ENCODE data around the gene KCNMA1.
"Not testable (repeated sequence)": the region's sequence is repeated elsewhere in the genome, so short reads cannot be mapped to it uniquely, and the experiment has no call there.

KCNMA1 gene

DNA sequence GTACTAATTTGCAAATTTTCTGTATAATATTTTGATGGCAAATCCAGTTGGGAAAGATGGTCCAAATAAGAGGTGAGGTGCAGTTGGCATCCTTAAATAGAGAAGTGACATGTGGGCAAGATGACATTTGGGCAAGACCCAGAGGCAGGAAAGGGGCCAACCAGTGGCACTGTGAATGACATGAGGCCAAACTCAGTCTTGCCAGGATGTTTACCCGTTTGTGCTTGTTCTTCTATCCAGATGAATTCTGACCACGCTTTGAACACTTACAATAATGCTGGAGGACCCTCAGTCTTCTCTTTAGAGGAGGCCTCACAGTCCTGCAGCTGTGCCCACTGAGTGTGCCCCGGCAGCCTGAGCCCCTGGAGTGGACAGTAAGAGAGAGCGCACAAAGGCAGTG is 45.1 kb downstream of the KCNMA1 start:
- no peak for TF ChIP-seq Cebpa-rat (IDR thresholded peaks at IDR 0.05)
- peaks cover 7% of the 10 kb centered on the region; the same call in 1 of the 2 replicates for H3K9me3 ChIP-seq
- H3K4me3 ChIP-seq: no peak overlapping the region
- H3K4me1 ChIP-seq: peaks cover 34% of the 10 kb centered on the region
- no peaks in the 10 kb centered on the region for H3K36me3 ChIP-seq
- H3K4me2 ChIP-seq: 0 out of 2 replicates have a peak overlapping the region, but pooled peaks have one; percentile 4
- no peaks in the 10 kb centered on the region for H4K20me1 ChIP-seq
- H3K27ac ChIP-seq: no peak overlapping the region
- no peaks in the 10 kb centered on the region for H3K27me3 ChIP-seq
- H3K9ac ChIP-seq: no peak overlapping the region

DNA sequence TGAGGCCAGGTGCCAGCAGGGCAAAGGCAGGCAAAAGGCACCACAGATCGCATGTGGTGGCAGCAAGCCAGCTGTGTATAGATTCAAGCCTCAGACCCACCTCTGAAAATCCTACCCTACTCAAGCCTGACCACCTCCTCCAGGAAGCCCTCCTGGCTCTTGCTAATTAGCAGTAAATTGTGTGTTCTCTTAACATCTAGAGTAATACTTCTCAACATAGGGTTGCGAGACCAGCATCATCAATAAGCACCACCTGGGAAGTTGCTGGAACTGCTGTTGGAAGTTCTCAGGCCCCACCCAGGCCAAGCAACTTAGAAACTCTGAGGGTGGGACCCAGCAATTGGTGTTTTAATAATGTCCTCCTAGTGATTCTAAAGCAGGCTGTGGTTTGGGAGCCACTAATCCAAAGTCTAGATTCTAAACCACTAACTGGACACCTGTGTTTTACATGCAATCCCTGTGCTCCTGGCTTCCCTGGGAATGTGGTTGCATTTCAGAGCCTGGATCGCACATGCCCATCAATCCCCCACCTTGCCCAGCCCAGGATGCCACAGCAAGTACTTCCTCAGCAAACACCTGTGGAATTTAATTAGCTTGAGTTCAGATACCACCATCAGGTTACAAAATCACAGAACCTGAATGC is 46.2 kb downstream of the KCNMA1 start:
- Histone ChIP-seq H3K27ac (no peak overlapping the region), H3K4me2 (no peak overlapping the region), H3K4me3 (no peak overlapping the region), H3K27me3 (no peaks in the 10 kb centered on the region), H3K36me3 (no peaks in the 10 kb centered on the region), H3K4me1 (peaks cover 34% of the 10 kb centered on the region), H3K9ac (no peak overlapping the region), H3K9me3 (peaks cover 7% of the 10 kb centered on the region; the same call in 1 of the 2 replicates), H4K20me1 (no peaks in the 10 kb centered on the region)
- no peak for TF ChIP-seq Cebpa-rat (IDR thresholded peaks at IDR 0.05)

DNA sequence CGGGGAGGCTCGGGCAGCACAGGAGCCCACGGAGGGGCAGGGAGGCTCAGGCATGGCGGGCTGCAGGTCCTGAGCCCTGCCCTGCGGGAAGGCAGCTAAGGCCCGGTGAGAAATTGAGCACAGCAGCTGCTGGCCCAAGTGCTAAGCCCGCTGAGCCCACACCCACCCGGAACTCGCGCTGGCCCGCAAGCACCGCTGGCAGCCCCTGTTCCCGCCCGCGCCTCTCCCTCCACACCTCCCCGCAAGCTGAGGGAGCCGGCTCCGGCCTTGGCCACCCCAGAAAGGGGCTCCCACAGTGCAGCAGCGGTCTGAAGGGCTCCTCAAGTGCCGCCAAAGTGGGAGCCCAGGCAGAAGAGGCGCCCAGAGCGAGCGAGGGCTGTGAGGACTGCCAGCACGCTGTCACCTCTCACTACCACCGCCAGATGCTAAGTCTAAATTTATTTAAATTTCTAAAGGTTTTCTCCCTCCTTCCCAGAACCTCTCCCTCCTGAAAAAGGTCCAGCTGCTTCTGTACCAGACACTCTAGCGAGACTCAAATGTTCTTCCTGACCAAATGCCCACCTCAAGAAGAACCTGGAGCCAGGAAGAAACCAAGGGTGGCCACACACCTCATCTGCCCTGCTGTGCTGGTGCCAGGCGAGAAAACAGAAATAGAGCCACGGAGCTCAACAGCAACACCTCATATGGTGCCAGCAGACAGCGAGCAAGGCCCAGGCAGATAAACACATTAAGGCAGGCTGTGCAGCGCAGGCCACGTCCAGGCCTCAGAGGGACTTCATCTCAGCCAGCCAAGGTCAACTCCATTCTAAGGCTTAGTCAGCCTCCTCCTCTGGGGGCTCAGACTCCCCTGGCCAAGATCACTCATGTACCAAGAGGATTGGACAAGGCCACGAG is 47.0 kb downstream of the KCNMA1 start:
- no peak overlapping the region for H3K27ac ChIP-seq
- H3K36me3 ChIP-seq: no peaks in the 10 kb centered on the region
- H3K9ac ChIP-seq: no peak overlapping the region
- H3K27me3 ChIP-seq: no peaks in the 10 kb centered on the region
- no peak overlapping the region for H3K4me3 ChIP-seq
- peaks cover 32% of the 10 kb centered on the region for H3K4me1 ChIP-seq
- TF ChIP-seq Cebpa-rat (IDR thresholded peaks at IDR 0.05): no peak
- no peak overlapping the region for H3K4me2 ChIP-seq
- no peaks in the 10 kb centered on the region for H4K20me1 ChIP-seq
- H3K9me3 ChIP-seq: peaks cover 7% of the 10 kb centered on the region; the same call in 1 of the 2 replicates

DNA sequence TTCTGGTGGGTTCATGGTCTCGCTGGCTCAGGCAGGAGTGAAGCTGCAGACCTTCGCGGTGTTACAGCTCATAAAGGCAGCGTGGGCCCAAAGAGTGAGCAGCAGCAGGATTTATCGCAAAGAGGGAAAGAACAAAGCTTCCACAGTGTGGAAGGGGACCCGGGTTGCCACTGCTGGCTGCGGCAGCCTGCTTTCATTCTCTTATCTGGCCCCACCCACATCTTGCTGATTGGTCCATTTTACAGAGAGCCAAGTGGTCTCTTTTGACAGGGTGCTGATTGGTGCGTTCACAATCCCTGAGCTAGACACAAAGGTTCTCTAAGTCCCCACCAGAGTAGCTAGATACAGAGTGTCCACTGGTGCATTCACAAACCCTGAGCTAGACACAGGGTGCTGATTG is 47.9 kb downstream of the KCNMA1 start:
- not testable (repeated sequence) for H3K4me2 ChIP-seq, H3K9ac ChIP-seq, H4K20me1 ChIP-seq, H3K4me3 ChIP-seq, H3K27ac ChIP-seq, H3K36me3 ChIP-seq, H3K9me3 ChIP-seq, H3K27me3 ChIP-seq
- peaks cover 24% of the 10 kb centered on the region for H3K4me1 ChIP-seq

DNA sequence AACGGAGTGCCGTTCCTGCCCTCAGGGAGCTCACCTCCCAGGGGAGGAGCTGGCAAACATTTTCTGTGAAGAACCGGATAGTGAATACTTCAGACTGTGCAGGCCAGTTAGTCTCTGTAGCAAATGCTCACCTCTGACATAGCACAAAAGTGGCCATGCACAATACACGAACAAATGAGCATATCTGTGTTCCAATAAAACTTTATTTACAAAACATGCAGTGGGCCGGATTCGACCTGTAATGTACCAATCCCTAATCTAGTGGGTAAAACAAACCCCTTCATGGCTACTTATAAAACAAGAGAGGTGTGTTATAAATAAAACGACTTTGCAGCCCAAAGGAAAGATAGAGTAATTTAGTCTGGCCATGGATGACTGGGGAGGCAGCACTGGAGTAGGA is 48.7 kb downstream of the KCNMA1 start:
- H3K27me3 ChIP-seq: no peaks in the 10 kb centered on the region
- H3K9ac ChIP-seq: no peak overlapping the region
- no peak overlapping the region for H3K4me3 ChIP-seq
- peaks cover 15% of the 10 kb centered on the region for H3K4me1 ChIP-seq
- no peak overlapping the region for H3K27ac ChIP-seq
- no peak overlapping the region for H3K4me2 ChIP-seq
- no peak for TF ChIP-seq Cebpa-rat (IDR thresholded peaks at IDR 0.05)
- peaks cover 7% of the 10 kb centered on the region; the same call in 1 of the 2 replicates for H3K9me3 ChIP-seq
- no peaks in the 10 kb centered on the region for H4K20me1 ChIP-seq
- H3K36me3 ChIP-seq: no peaks in the 10 kb centered on the region

DNA sequence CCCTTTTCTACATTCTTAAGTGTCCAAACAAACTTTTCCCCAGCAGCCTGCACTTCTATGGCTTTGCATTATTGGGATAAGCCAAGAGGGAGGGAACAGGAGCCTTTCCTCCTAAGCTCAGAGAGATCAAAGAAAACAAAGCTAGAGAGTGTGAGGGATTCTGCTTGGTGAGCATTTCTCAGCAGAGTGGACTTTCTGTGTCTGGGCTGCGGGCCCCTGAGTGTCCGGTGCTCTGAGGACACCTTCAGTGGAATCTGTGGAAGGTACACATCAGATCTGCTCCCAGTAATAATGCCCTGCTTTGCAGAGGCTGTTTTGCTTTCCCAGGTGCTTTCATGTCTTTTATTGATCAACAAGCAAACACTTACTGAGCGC is 50.2 kb downstream of the KCNMA1 start:
- TF ChIP-seq Cebpa-rat (IDR thresholded peaks at IDR 0.05): no peak
- Histone ChIP-seq H3K9ac (no peak overlapping the region), H3K27me3 (no peaks in the 10 kb centered on the region), H3K36me3 (no peaks in the 10 kb centered on the region), H3K4me2 (no peak overlapping the region), H4K20me1 (no peaks in the 10 kb centered on the region), H3K4me1 (0 out of 2 replicates have a peak, but pooled peaks cover under 1% of the 10 kb centered on the region), H3K4me3 (no peak overlapping the region), H3K9me3 (peaks cover 7% of the 10 kb centered on the region; the same call in 1 of the 2 replicates), H3K27ac (no peak overlapping the region)

DNA sequence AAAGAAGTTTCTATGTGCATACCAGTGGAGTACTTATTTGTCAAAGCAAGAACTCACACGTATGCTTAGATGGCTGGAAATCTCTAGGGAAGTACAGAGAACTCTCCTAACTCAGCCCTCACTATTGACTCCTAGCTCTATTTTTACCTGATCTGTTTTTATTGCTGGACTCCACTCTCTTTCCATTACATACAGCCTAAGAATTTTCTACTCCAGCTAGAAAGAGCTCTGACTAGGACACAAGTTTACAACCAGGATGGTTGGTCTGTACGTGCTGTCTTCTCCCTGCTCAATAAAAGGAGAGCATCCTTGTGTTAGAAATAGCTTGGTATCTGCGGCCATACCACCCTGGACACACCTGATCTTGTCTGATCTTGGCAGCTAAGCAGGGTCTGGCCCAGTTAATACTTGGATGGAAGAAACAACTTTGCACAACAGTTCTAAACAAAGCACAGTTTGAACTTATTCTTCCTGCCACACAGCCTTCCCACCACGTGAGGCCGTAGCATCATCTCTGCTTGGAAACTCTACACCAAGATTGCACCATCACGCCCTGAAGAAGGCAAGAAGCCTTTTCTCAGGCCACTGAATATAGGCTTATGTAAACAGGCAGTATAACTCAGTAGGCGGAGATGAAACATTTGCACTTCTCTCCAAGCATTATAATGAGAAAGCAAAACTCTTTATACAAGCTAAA is 50.7 kb downstream of the KCNMA1 start:
- H3K4me2 ChIP-seq: no peak overlapping the region
- TF ChIP-seq Cebpa-rat (IDR thresholded peaks at IDR 0.05): no peak
- H3K4me3 ChIP-seq: no peak overlapping the region
- H3K27me3 ChIP-seq: no peaks in the 10 kb centered on the region
- no peaks in the 10 kb centered on the region for H3K4me1 ChIP-seq
- H3K9ac ChIP-seq: no peak overlapping the region
- no peak overlapping the region for H3K27ac ChIP-seq
- peaks cover 7% of the 10 kb centered on the region; the same call in 1 of the 2 replicates for H3K9me3 ChIP-seq
- H3K36me3 ChIP-seq: no peaks in the 10 kb centered on the region
- no peaks in the 10 kb centered on the region for H4K20me1 ChIP-seq

DNA sequence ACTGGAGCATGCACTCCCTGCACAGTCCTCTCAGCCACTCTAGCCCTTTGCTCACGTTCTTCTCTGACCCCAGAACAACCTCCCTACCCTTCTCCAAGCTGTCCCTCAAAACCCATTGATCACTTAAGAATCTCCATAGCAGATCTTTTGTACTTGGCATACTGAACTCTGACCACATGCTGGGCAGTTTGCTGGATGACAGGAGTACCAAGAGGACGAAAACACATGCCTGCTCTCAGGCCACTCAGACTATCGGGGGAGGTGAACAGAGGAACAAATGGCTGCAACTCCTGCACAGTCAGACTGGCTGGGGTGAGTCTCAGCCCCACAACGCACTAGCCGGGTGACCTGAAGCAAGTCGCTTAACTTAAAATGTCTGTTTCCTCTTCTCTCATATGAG is 52.7 kb downstream of the KCNMA1 start:
- no peak for TF ChIP-seq Cebpa-rat (IDR thresholded peaks at IDR 0.05)
- H4K20me1 ChIP-seq: no peaks in the 10 kb centered on the region
- H3K4me1 ChIP-seq: no peaks in the 10 kb centered on the region
- no peaks in the 10 kb centered on the region for H3K27me3 ChIP-seq
- H3K36me3 ChIP-seq: no peaks in the 10 kb centered on the region
- H3K9me3 ChIP-seq: peaks cover 7% of the 10 kb centered on the region; the same call in 1 of the 2 replicates
- H3K27ac ChIP-seq: no peak overlapping the region
- H3K4me2 ChIP-seq: no peak overlapping the region
- no peak overlapping the region for H3K9ac ChIP-seq
- no peak overlapping the region for H3K4me3 ChIP-seq

DNA sequence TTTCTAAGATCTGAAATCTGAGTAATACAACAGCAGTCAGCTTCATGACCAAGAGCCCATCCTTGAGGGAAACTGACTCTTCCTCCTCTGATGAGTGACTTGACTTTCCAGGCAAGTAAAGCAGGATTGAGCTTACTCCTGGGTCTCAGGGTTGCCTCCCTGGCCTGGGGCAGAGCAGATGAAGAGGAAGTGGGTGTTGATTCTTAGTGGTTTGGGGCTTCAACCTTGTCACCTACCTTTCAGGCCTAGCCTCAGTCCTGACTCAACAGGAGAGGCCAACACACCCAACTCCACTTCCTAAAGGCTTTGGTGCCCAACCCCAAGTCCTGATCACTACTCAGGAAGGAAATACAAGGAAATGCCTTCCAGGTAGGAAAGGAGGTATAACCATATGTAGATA is 54.1 kb downstream of the KCNMA1 start:
- H3K4me1 ChIP-seq: peaks cover 5% of the 10 kb centered on the region
- H3K27ac ChIP-seq: no peak overlapping the region

DNA sequence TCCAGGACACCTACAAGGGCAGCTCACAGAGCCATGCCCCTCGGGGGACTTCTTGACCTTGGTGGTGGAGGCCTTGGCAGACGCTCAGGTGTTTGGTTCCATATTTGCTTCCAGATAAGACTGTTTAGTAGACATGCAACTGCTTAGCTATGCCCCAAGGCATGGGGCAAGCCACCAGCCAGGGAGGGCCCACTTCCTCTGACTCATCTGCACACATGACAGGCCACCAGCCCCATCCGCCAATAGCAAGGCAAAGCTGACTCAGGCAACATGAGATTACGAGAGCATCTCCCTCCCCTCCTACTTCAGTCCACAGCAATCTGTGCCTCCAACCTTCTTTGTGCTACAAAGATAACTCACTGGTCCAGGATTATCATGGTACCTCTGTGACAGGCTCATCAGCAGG is 54.9 kb downstream of the KCNMA1 start:
- no peak overlapping the region for H3K4me2 ChIP-seq
- TF ChIP-seq Cebpa-rat (IDR thresholded peaks at IDR 0.05): no peak

More for the DNA sequence above, 54.1 kb downstream of the KCNMA1 start:
- H3K9me3 ChIP-seq: no peaks in the 10 kb centered on the region
- H4K20me1 ChIP-seq: no peaks in the 10 kb centered on the region
- H3K36me3 ChIP-seq: no peaks in the 10 kb centered on the region
- TF ChIP-seq Cebpa-rat (IDR thresholded peaks at IDR 0.05): no peak
- no peak overlapping the region for H3K9ac ChIP-seq
- H3K4me3 ChIP-seq: no peak overlapping the region
- H3K4me2 ChIP-seq: no peak overlapping the region
- no peaks in the 10 kb centered on the region for H3K27me3 ChIP-seq

More for the DNA sequence above, 54.9 kb downstream of the KCNMA1 start:
- H3K9me3 ChIP-seq: no peaks in the 10 kb centered on the region
- H3K27me3 ChIP-seq: no peaks in the 10 kb centered on the region
- no peak overlapping the region for H3K9ac ChIP-seq
- H3K27ac ChIP-seq: no peak overlapping the region
- no peaks in the 10 kb centered on the region for H3K36me3 ChIP-seq
- H3K4me1 ChIP-seq: peaks cover 13% of the 10 kb centered on the region
- no peaks in the 10 kb centered on the region for H4K20me1 ChIP-seq
- no peak overlapping the region for H3K4me3 ChIP-seq
